ENCODE data around the gene TRIM59.

The TRIM59 gene, protein sequence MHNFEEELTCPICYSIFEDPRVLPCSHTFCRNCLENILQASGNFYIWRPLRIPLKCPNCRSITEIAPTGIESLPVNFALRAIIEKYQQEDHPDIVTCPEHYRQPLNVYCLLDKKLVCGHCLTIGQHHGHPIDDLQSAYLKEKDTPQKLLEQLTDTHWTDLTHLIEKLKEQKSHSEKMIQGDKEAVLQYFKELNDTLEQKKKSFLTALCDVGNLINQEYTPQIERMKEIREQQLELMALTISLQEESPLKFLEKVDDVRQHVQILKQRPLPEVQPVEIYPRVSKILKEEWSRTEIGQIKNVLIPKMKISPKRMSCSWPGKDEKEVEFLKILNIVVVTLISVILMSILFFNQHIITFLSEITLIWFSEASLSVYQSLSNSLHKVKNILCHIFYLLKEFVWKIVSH

DNA sequence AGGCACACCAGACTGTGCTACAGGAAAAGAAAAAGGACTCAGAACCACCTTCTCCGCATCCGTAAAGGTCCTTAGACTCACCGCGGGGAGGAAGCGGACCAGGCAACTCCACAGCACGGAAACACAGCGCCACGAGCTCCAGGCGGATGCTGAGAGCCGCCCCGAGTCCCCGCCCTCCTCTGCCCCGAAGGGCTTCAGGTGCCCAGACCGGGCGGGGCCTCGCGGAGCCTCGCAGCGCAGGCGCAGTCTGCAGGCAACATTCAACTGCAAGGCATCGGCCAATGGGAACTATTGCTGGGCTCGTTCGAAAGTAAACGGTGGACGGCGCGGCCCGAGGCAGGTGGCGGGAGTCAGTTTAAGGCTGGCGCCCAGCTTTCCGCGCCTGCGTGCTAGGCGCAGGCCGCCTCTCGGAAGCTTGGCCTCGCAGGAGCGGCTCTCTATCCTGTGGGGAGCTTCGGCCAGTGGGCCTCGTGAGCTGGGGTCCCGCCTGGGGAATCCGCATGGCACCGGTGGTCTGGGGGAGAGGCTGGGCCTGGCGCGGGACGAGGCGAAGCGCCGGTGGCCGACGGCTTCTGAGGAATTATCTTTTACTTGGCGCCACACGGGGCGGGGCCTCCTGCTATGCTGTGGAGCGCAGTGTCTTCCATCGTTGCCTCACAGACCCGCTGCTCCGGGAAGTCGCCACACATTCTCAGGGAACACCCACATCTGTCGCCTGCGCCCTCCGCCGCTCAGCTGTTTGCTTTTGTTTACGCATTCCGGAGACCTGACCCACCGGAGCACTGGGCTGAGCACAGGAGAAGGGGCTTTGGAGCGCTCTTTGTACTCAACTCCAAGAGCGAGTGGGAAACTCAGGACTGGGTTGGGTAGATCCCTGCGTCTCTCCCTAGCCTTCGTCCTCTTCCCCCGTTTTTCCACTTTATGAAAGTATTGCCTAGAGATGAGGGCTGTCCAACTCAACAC is at the start of gene TRIM59:
TRIM59 (minus strand) TSS at position 151 of the 963 bp plus-strand sequence. CDS start 10,603 bp downstream, outside the sequence.
- Histone ChIP-seq H3K27me3 (ENCODE audit: control insufficient read depth, insufficient read depth, low read length) (no peaks in the 10 kb centered on the region), H3K27ac (ENCODE audit: low read depth, low read length) (peak within 1 kb of the TSS; percentile 96), H3K4me3 (ENCODE audit: low read depth, low read length) (peak within 1 kb of the TSS; percentile 94), H3K36me3 (ENCODE audit: control insufficient read depth, insufficient read depth, low read length) (peaks cover 19% of the 10 kb centered on the region), H3K4me1 (ENCODE audit: control insufficient read depth, insufficient read depth, low read length) (peaks cover 16% of the 10 kb centered on the region; the same call in 1 of the 2 replicates), H3K9ac (ENCODE audit: low read length) (peak within 1 kb of the TSS; percentile 86), H3K9me3 (ENCODE audit: control insufficient read depth, insufficient read depth, low read depth, low read length) (no peaks in the 10 kb centered on the region)

DNA sequence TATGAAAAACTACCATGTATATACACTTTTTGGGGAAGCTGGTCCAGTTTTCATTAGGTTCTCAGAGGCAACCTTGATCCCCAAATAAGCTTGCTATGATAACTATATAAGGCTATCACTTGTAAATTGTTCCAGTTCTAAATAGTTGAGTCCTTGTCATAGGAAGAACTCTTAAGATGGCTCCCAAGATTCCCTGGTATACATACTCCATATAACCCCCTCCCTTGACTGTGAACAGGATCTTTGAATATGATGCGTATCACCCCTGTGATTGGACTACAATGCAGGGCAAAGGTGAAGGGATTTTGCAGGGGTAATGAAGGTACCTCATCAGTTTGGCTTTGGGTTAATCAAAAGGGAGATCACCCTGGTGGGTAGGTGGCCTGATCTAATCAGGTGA is 48.6 kb upstream of the TRIM59 start:
- Histone ChIP-seq H3K4me3 (ENCODE audit: low read depth, low read length) (no peak overlapping the region), H3K27ac (ENCODE audit: low read depth, low read length) (no peak overlapping the region), H3K36me3 (ENCODE audit: control insufficient read depth, insufficient read depth, low read length) (peaks cover 37% of the 10 kb centered on the region), H3K9me3 (ENCODE audit: control insufficient read depth, insufficient read depth, low read depth, low read length) (no peaks in the 10 kb centered on the region), H3K27me3 (ENCODE audit: control insufficient read depth, insufficient read depth, low read length) (no peaks in the 10 kb centered on the region), H3K4me1 (ENCODE audit: control insufficient read depth, insufficient read depth, low read length) (no peaks in the 10 kb centered on the region), H3K9ac (ENCODE audit: low read length) (no peak overlapping the region)

DNA sequence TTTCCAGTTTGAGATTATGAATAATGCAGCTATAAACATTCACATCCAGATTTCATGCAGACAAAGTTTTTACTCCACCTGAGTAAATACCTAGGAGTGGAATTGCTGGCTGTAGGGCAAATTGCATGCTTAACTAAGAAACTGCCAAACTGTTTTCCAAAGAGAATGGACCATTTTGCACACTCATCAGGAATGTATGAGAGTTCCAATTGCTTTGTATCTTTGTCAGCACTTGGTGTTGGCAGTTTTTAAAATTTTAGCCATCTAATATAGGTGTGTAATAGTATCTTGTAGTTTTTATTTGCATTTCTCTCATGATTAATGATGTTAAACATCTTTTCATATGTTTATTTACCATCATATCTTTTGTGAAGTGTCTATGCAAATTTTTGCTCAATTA is 40.6 kb upstream of the TRIM59 start:
- Histone ChIP-seq H3K27me3 (ENCODE audit: control insufficient read depth, insufficient read depth, low read length) (no peaks in the 10 kb centered on the region), H3K4me3 (ENCODE audit: low read depth, low read length) (no peak overlapping the region), H3K27ac (ENCODE audit: low read depth, low read length) (no peak overlapping the region), H3K4me1 (ENCODE audit: control insufficient read depth, insufficient read depth, low read length) (no peaks in the 10 kb centered on the region), H3K9ac (ENCODE audit: low read length) (no peak overlapping the region), H3K9me3 (ENCODE audit: control insufficient read depth, insufficient read depth, low read depth, low read length) (no peaks in the 10 kb centered on the region), H3K36me3 (ENCODE audit: control insufficient read depth, insufficient read depth, low read length) (no peaks in the 10 kb centered on the region)

DNA sequence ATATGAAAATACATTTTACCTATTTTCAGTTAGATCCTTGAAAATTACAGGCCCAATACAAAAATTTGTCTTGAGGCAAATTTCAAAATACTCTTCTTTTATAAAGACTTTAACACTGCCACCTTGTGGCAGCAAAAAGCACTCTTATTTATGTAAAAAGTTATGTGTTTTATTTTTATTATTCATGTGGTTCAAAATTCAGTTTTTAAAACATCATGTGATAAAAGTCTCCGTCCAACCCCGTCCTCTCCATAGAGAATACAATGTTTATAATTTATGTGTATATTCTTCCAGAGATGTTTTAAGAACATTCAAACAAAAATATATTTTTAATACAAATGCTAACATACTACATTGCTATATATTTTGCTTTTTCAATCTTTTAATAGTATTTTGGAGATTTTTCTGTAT is 36.9 kb upstream of the TRIM59 start:
- Histone ChIP-seq H3K27me3 (ENCODE audit: control insufficient read depth, insufficient read depth, low read length) (no peaks in the 10 kb centered on the region), H3K4me1 (ENCODE audit: control insufficient read depth, insufficient read depth, low read length) (no peaks in the 10 kb centered on the region), H3K27ac (ENCODE audit: low read depth, low read length) (no peak overlapping the region), H3K4me3 (ENCODE audit: low read depth, low read length) (no peak overlapping the region), H3K9ac (ENCODE audit: low read length) (no peak overlapping the region), H3K36me3 (ENCODE audit: control insufficient read depth, insufficient read depth, low read length) (no peaks in the 10 kb centered on the region), H3K9me3 (ENCODE audit: control insufficient read depth, insufficient read depth, low read depth, low read length) (no peaks in the 10 kb centered on the region)

DNA sequence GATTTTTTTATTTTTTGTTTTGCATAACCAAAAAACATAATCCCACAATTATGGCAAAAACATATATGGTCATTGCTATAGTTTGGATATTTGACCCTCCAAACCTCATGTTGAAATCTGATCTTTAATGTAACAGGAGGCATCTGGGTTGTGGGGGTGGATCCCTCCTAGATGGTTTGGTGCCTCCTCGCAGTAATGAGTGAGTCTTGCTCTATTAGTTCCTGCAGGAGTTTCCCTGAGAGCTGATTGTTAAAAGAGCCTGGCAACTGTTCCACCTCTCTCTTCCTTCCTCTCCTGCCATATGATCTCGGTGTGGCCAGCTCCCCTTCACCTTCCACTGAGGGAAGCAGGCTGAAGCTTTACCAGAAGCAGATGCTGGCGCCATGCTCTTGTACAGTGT is 33.2 kb upstream of the TRIM59 start:
- no peak overlapping the region for H3K9ac ChIP-seq (ENCODE audit: low read length)
- H3K36me3 ChIP-seq (ENCODE audit: control insufficient read depth, insufficient read depth, low read length), result no peaks in the 10 kb centered on the region
- H3K9me3 ChIP-seq (ENCODE audit: control insufficient read depth, insufficient read depth, low read depth, low read length), result no peaks in the 10 kb centered on the region
- H3K4me1 ChIP-seq (ENCODE audit: control insufficient read depth, insufficient read depth, low read length), result no peaks in the 10 kb centered on the region
- H3K4me3 ChIP-seq (ENCODE audit: low read depth, low read length), result no peak overlapping the region
- H3K27me3 ChIP-seq (ENCODE audit: control insufficient read depth, insufficient read depth, low read length), result no peaks in the 10 kb centered on the region
- H3K27ac ChIP-seq (ENCODE audit: low read depth, low read length), result no peak overlapping the region

DNA sequence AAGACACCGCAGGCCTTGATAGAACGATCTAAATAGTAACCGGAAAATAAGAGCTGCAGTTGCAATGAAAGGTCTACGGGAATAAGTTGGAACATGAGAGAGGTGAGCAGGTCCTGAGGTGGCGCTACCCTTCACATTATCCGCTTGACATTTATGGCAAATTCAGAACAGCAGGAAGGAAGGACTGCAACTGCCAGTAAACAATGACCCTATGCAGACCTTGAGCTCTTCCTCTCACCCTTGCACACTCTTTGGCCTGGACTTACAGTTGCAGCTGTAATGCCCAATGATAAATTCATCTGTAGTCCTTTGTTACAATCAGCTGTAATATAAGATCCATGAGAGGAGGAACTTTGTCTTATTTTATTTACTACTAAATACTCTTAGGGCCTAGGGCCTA is 32.3 kb upstream of the TRIM59 start:
- H3K9ac ChIP-seq (ENCODE audit: low read length), result no peak overlapping the region
- H3K4me3 ChIP-seq (ENCODE audit: low read depth, low read length), result no peak overlapping the region
- no peaks in the 10 kb centered on the region for H3K27me3 ChIP-seq (ENCODE audit: control insufficient read depth, insufficient read depth, low read length)
- H3K27ac ChIP-seq (ENCODE audit: low read depth, low read length), result no peak overlapping the region
- no peaks in the 10 kb centered on the region for H3K36me3 ChIP-seq (ENCODE audit: control insufficient read depth, insufficient read depth, low read length)
- no peaks in the 10 kb centered on the region for H3K9me3 ChIP-seq (ENCODE audit: control insufficient read depth, insufficient read depth, low read depth, low read length)
- no peaks in the 10 kb centered on the region for H3K4me1 ChIP-seq (ENCODE audit: control insufficient read depth, insufficient read depth, low read length)

DNA sequence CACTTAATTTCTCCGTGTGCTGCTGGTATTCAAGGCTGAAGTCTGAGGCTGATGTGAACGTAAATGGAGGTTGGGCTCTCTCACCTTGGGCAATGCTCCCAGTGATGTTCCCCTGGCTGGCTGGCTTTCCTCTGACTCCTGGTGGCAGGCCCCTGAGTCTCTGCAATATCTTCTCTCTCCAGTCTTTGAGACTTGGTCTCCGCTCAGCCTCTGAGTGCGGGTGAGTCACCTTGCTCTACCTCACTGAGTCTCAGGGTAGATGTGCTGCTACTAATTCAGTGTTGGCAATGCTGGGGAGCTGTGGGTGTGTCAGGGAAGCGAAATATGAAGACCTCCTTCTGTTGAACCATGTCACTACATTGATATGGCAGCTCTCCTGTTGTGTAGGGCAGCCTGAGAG is 31.3 kb upstream of the TRIM59 start:
- Histone ChIP-seq H3K36me3 (ENCODE audit: control insufficient read depth, insufficient read depth, low read length) (no peaks in the 10 kb centered on the region), H3K9me3 (ENCODE audit: control insufficient read depth, insufficient read depth, low read depth, low read length) (no peaks in the 10 kb centered on the region), H3K4me3 (ENCODE audit: low read depth, low read length) (no peak overlapping the region), H3K4me1 (ENCODE audit: control insufficient read depth, insufficient read depth, low read length) (no peaks in the 10 kb centered on the region), H3K27me3 (ENCODE audit: control insufficient read depth, insufficient read depth, low read length) (no peaks in the 10 kb centered on the region), H3K9ac (ENCODE audit: low read length) (no peak overlapping the region), H3K27ac (ENCODE audit: low read depth, low read length) (no peak overlapping the region)

DNA sequence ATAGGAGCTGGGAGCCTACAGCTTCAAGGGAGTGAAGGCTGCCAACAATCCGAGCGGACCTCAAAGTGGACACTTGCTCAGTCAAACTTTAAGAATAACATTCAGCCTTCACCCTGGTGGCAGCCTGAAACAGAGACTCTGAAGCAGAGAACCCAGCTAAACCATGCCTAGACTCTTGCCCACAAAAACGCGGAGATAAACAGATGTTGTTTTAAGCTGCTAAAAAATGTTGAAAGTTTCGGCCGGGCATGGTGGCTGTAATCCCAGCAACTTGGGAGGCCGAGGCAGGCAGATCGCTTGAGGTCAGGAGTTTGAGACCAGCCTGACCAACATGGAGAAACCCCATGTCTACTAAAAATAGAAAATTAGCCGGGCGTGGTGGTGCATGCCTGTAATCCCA is 29.8 kb upstream of the TRIM59 start:
- Histone ChIP-seq H3K9ac (ENCODE audit: low read length) (no peak overlapping the region), H3K36me3 (ENCODE audit: control insufficient read depth, insufficient read depth, low read length) (no peaks in the 10 kb centered on the region), H3K27me3 (ENCODE audit: control insufficient read depth, insufficient read depth, low read length) (no peaks in the 10 kb centered on the region), H3K4me1 (ENCODE audit: control insufficient read depth, insufficient read depth, low read length) (no peaks in the 10 kb centered on the region), H3K27ac (ENCODE audit: low read depth, low read length) (no peak overlapping the region), H3K9me3 (ENCODE audit: control insufficient read depth, insufficient read depth, low read depth, low read length) (no peaks in the 10 kb centered on the region), H3K4me3 (ENCODE audit: low read depth, low read length) (no peak overlapping the region)

DNA sequence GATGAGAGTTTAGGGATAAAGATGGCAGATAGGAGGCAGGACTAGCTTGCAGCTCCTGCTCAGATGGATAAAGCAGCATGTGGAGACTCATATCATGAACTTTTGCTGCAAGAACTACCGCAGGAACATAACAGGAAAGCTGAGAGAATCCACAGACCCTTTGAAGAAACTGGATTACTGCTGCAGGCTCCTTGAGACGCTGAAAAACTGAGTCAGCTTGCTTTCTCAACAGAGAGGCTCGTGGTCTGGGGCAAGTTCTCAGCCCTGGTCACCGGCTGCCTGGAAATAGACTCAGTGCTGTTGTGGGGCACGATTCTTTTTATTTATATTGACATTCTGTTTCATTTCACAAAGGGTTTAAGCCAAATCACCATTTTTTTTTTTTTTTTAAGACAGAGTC is 28.8 kb upstream of the TRIM59 start:
- Histone ChIP-seq H3K4me1 (ENCODE audit: control insufficient read depth, insufficient read depth, low read length) (no peaks in the 10 kb centered on the region), H3K36me3 (ENCODE audit: control insufficient read depth, insufficient read depth, low read length) (no peaks in the 10 kb centered on the region), H3K27ac (ENCODE audit: low read depth, low read length) (no peak overlapping the region), H3K4me3 (ENCODE audit: low read depth, low read length) (no peak overlapping the region), H3K9me3 (ENCODE audit: control insufficient read depth, insufficient read depth, low read depth, low read length) (no peaks in the 10 kb centered on the region), H3K27me3 (ENCODE audit: control insufficient read depth, insufficient read depth, low read length) (no peaks in the 10 kb centered on the region), H3K9ac (ENCODE audit: low read length) (no peak overlapping the region)

DNA sequence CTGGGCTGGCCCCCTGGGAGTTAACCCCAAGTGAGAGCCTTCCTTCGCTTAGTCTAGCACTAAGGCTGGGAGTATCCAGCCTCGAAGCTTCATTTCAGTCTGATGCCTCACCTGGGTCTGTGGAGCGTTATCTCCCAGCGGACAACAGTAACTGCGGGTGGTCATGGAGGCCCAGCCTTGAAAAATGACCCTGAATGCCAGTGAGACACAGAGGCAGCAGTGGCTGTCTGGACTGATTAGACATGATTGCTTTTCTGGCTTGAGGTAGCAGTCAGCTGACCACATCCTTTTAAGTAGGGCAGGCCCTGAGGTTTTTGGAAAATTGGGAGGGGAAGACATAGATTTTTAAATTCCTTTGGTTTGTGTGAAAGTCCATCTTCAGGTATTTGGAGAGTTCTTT is 28.2 kb upstream of the TRIM59 start:
- H3K4me1 ChIP-seq (ENCODE audit: control insufficient read depth, insufficient read depth, low read length), result no peaks in the 10 kb centered on the region
- H3K36me3 ChIP-seq (ENCODE audit: control insufficient read depth, insufficient read depth, low read length), result no peaks in the 10 kb centered on the region
- no peak overlapping the region for H3K27ac ChIP-seq (ENCODE audit: low read depth, low read length)
- no peak overlapping the region for H3K4me3 ChIP-seq (ENCODE audit: low read depth, low read length)
- no peaks in the 10 kb centered on the region; the same call in 1 of the 2 replicates for H3K27me3 ChIP-seq (ENCODE audit: control insufficient read depth, insufficient read depth, low read length)
- no peaks in the 10 kb centered on the region for H3K9me3 ChIP-seq (ENCODE audit: control insufficient read depth, insufficient read depth, low read depth, low read length)
- no peak overlapping the region for H3K9ac ChIP-seq (ENCODE audit: low read length)

DNA sequence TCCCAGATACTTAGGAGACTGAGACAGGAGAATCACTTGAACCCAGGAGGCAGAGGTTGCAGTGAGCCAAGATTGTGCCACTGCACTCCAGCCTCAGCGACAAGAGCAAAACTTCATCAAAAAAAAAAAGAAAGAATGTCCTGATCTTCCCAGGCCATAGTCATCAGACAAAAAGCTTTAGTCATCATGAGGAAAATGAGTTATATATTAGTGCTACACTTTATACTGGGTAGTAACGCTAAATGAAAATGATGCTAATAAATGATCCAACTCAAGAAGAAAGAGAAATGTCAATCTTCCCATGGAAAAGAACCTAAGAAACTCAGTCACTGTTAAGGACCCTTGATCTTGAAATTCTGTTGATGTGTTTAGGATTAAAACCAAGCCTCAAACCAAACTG is 26.3 kb upstream of the TRIM59 start:
- H3K9ac ChIP-seq (ENCODE audit: low read length), result no peak overlapping the region
- no peak overlapping the region for H3K4me3 ChIP-seq (ENCODE audit: low read depth, low read length)
- H3K9me3 ChIP-seq (ENCODE audit: control insufficient read depth, insufficient read depth, low read depth, low read length), result peaks cover 10% of the 10 kb centered on the region
- H3K36me3 ChIP-seq (ENCODE audit: control insufficient read depth, insufficient read depth, low read length), result no peaks in the 10 kb centered on the region
- H3K27ac ChIP-seq (ENCODE audit: low read depth, low read length), result no peak overlapping the region
- H3K27me3 ChIP-seq (ENCODE audit: control insufficient read depth, insufficient read depth, low read length), result no peaks in the 10 kb centered on the region; the same call in 1 of the 2 replicates
- no peaks in the 10 kb centered on the region for H3K4me1 ChIP-seq (ENCODE audit: control insufficient read depth, insufficient read depth, low read length)

Measured in HUES6 (cell line).